Measurements from ENCODE around the gene DIPK1B. TPM values are rescaled to one million over a fixed set of nuclear protein-coding genes. Genes with fewer than 3 reads are reported as not detected.
A peak's percentile ranks its signal among the peaks of the same experiment; 100 is the strongest.

The DIPK1B gene
- total RNA-seq, 6 donors from 2014 or later: 9.7 to 24.1 (median 17.0) TPM

GRCh38 chr9:136722093-136722968, 10.0 kb downstream of the DIPK1B start:
- DNase-seq: peak in 1 of 2 donors; percentile 85
- no peak for ATAC-seq (ENCODE audit: low FRiP score in 2 of 2)
- no peaks in the 10 kb centered on the region for H3K27me3 ChIP-seq
- WGBS, 2 donors: 86 to 92% methylated on average over 4 to 24 of the region's 31 CpGs
- peak overlapping the region in 1 of 4 donors; percentile 3 for H3K4me3 ChIP-seq
- H3K27ac ChIP-seq: peak overlapping the region; percentile 65 to 83 (median 76)
- no peaks in the 10 kb centered on the region for H3K9me3 ChIP-seq
- peaks cover 55 to 83% (median 65%) of the 10 kb centered on the region in 4 donors for H3K4me1 ChIP-seq
- H3K36me3 ChIP-seq: peaks cover 27 to 52% (median 48%) of the 10 kb centered on the region in 4 donors
- TF ChIP-seq POLR2AphosphoS5 (IDR thresholded peaks at IDR 0.05) (no peak), EP300 (IDR thresholded peaks at IDR 0.05) (no peak), POLR2A (IDR thresholded peaks at IDR 0.05) (no peak), CTCF (IDR thresholded peaks at IDR 0.05) (no peak)

DNA sequence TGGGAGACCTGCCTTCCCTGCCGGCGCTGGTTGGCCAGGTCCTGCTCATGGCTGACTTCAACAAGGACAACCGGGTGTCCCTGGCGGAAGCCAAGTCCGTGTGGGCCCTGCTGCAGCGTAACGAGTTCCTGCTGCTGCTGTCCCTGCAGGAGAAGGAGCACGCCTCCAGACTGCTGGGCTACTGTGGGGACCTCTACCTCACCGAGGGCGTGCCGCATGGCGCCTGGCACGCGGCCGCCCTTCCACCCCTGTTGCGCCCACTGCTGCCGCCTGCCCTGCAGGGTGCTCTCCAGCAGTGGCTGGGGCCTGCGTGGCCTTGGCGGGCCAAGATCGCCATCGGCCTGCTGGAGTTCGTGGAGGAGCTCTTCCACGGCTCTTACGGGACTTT, 10.6 kb downstream of the DIPK1B start:
- H3K4me1 ChIP-seq: peaks cover 55 to 84% (median 66%) of the 10 kb centered on the region in 4 donors
- DNase-seq: peak in 1 of 2 donors; percentile 76

DNA sequence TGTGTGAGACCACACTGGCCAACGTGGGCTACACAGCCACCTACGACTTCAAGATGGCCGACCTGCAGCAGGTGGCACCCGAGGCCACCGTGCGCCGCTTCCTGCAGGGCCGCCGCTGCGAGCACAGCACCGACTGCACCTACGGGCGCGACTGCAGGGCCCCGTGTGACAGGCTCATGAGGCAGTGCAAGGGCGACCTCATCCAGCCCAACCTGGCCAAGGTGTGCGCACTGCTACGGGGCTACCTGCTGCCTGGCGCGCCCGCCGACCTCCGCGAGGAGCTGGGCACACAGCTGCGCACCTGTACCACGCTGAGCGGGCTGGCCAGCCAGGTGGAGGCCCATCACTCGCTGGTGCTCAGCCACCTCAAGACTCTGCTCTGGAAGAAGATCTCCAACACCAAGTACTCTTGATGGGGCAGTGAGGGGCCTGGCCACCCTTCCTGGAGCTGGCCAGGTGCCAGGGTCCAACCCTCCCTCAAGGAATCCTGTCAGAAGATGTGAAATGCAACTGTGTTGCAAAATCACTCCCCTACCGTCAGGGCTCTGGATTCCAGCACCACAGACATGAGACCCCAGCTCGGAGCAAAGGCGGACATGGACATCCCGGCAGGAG, 11.1 kb downstream of the DIPK1B start:
- H3K4me1 ChIP-seq: peaks cover 56 to 88% (median 65%) of the 10 kb centered on the region in 4 donors
- H3K27me3 ChIP-seq: no peaks in the 10 kb centered on the region
- H3K4me3 ChIP-seq: no peak overlapping the region
- DNase-seq (peak in 1 of 2 donors; percentile 77), ATAC-seq (ENCODE audit: low FRiP score in 2 of 2) (no peak)
- no peaks in the 10 kb centered on the region for H3K9me3 ChIP-seq
- H3K27ac ChIP-seq: peak overlapping the region in 1 of 4 donors; percentile 83
- WGBS, 2 donors: 91 to 92% methylated on average over 17 to 31 of the region's 32 CpGs
- TF ChIP-seq CTCF (IDR thresholded peaks at IDR 0.05): no peak
- TF ChIP-seq POLR2AphosphoS5 (IDR thresholded peaks at IDR 0.05): no peak
- TF ChIP-seq POLR2A (IDR thresholded peaks at IDR 0.05): no peak
- TF ChIP-seq EP300 (IDR thresholded peaks at IDR 0.05): no peak
- peaks cover 27 to 52% (median 48%) of the 10 kb centered on the region in 4 donors for H3K36me3 ChIP-seq

More for the DNA sequence above, 10.6 kb downstream of the DIPK1B start:
- ATAC-seq (ENCODE audit: low FRiP score in 2 of 2): no peak
- no peak for TF ChIP-seq CTCF (IDR thresholded peaks at IDR 0.05)
- no peak for TF ChIP-seq POLR2A (IDR thresholded peaks at IDR 0.05)
- no peak for TF ChIP-seq EP300 (IDR thresholded peaks at IDR 0.05)
- no peak for TF ChIP-seq POLR2AphosphoS5 (IDR thresholded peaks at IDR 0.05)
- Histone ChIP-seq H3K27ac (peak overlapping the region in 2 of 4 donors; percentile 17 to 83), H3K9me3 (no peaks in the 10 kb centered on the region), H3K4me3 (no peak overlapping the region), H3K27me3 (no peaks in the 10 kb centered on the region), H3K36me3 (peaks cover 27 to 52% (median 48%) of the 10 kb centered on the region in 4 donors)
- 51 to 100% methylated on average over 3 to 10 of the region's 24 CpGs for WGBS, 2 donors

DNA sequence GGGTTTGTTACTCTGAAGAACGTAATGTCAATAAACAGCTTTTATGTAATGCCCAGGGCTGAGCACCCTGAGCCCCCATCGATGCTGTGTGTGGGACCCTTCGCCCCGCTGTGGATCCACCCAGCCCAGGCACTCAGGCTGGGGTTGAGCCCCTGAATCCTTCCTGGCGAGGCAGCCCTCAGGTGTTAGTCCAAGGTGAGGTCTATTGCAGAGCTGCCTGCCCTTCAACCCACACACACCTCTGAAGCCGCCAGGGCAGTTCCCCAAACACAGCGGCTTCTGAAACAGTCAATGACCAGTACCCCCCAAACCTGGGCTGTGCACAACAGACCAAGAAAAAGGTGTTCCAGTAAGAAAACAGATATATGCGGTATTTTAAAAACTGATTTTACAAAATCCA, 11.6 kb downstream of the DIPK1B start:
- no peaks in the 10 kb centered on the region for H3K27me3 ChIP-seq
- no peaks in the 10 kb centered on the region for H3K9me3 ChIP-seq
- no peak for ATAC-seq (ENCODE audit: low FRiP score in 2 of 2)
- no peak overlapping the region for H3K4me3 ChIP-seq
- 93 to 95% methylated on average over 8 of the region's 8 CpGs for WGBS, 2 donors
- no peak for DNase-seq
- no peak for TF ChIP-seq CTCF (IDR thresholded peaks at IDR 0.05)
- TF ChIP-seq EP300 (IDR thresholded peaks at IDR 0.05): no peak
- no peak for TF ChIP-seq POLR2AphosphoS5 (IDR thresholded peaks at IDR 0.05)
- TF ChIP-seq POLR2A (IDR thresholded peaks at IDR 0.05): no peak
- H3K4me1 ChIP-seq: peaks cover 58 to 90% (median 67%) of the 10 kb centered on the region in 4 donors
- H3K36me3 ChIP-seq: peaks cover 27 to 52% (median 48%) of the 10 kb centered on the region in 4 donors
- peak overlapping the region in 1 of 4 donors; percentile 21 for H3K27ac ChIP-seq
